Skeletal muscle tissue (tissue), 4 donors: ENCODE data around the gene RBM17. TPM values are rescaled to one million over a fixed set of nuclear protein-coding genes. Genes with fewer than 3 reads are reported as not detected.

Experiments
- H3K27ac ChIP-seq: one replicate; pipeline ENCODE4 v1.7.0; 2013; ENCODE audit warnings: mild to moderate bottlenecking, low read depth, low read length, inconsistent platforms
- H3K27me3 ChIP-seq, 3 donors: one replicate each; pipeline ENCODE4 v1.7.0; 2013; ENCODE audit warnings: low read length in 3 of 3; ENCODE audit not compliant: control insufficient read depth in 3 of 3, insufficient read depth in 3 of 3
- H3K36me3 ChIP-seq, 3 donors: one replicate each; pipeline ENCODE4 v1.7.0; 2013; ENCODE audit warnings: low read length in 3 of 3; ENCODE audit not compliant: control insufficient read depth in 3 of 3, insufficient read depth in 3 of 3
- H3K4me1 ChIP-seq, 3 donors: one replicate each; pipeline ENCODE4 v1.7.0; 2013; ENCODE audit warnings: low read length in 3 of 3, mild to moderate bottlenecking in 3 of 3; ENCODE audit not compliant: control insufficient read depth in 3 of 3, insufficient read depth in 3 of 3
- H3K4me3 ChIP-seq, 3 donors: one replicate each; pipeline ENCODE4 v1.7.0; 2013; ENCODE audit warnings: low read length in 3 of 3
- H3K9ac ChIP-seq, 3 donors: one replicate each; pipeline ENCODE4 v1.7.0; 2013; ENCODE audit warnings: low read length in 3 of 3, mild to moderate bottlenecking in 3 of 3, moderate library complexity in 2 of 3, low read depth in 1 of 3
- H3K9me3 ChIP-seq, 3 donors: one replicate each; pipeline ENCODE4 v1.7.0; 2013; ENCODE audit warnings: low read length in 3 of 3; ENCODE audit not compliant: control insufficient read depth in 3 of 3
- total RNA-seq: library from RNA; depleted of rRNA; stranded (reverse); fragments of >200 nt; gene quantifications from one replicate; pipeline ENCODE4 v1.2.3, GENCODE V29; 2014
- donor health status: Osteomylitis.

The RBM17 gene
- total RNA-seq, 1 donor from 2014 or later: 41.2 TPM

- H3K4me3 ChIP-seq: no peak overlapping the region
- H3K4me1 ChIP-seq: no peaks in the 10 kb centered on the region
- no peak overlapping the region for H3K27ac ChIP-seq
- no peaks in the 10 kb centered on the region for H3K9me3 ChIP-seq
- H3K9ac ChIP-seq: no peak overlapping the region
- H3K36me3 ChIP-seq: no peaks in the 10 kb centered on the region
- H3K27me3 ChIP-seq: peaks cover 3 to 6% (median 5%) of the 10 kb centered on the region in 3 donors
Measured at GRCh38 chr10:6077071-6077675, 11.7 kb upstream of the RBM17 start.

GRCh38 chr10:6079044-6079443, 9.8 kb upstream of the RBM17 start:
- Histone ChIP-seq H3K27me3 (peaks cover 3 to 14% (median 13%) of the 10 kb centered on the region in 3 donors), H3K36me3 (no peaks in the 10 kb centered on the region), H3K4me1 (peaks cover 0 to 6% (median 4%) of the 10 kb centered on the region in 3 donors), H3K9me3 (no peaks in the 10 kb centered on the region), H3K4me3 (no peak overlapping the region), H3K9ac (no peak overlapping the region), H3K27ac (no peak overlapping the region)

DNA sequence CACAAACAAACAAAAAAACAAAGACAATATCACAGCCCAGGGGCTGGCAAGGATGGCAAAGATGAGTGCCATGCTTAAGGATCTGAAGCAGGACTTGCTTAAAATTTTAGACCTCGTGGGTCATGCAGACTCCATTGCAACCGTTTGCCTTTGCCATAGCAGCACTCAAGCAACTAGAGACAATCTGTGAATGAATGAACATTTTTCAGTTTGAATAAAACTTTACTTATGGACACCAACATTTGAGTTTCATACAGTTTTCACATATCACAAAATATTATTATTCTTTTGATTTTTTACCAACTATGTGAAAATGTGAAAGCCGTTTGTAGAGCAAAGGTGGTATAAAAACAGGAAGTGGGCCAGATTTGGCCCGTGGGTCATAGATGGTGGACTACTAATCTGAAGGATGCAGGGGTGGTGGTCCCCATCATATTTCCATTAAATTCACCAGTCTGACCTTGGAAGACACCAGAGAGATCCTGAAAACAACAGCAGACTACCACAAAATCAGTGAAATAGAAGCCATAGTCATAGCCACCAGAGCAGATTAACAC, 8.3 kb upstream of the RBM17 start:
- Histone ChIP-seq H3K4me3 (no peak overlapping the region), H3K4me1 (peaks cover 0 to 6% (median 4%) of the 10 kb centered on the region in 3 donors), H3K27ac (no peak overlapping the region), H3K36me3 (no peaks in the 10 kb centered on the region), H3K9me3 (no peaks in the 10 kb centered on the region), H3K27me3 (peaks cover 3 to 15% (median 14%) of the 10 kb centered on the region in 3 donors), H3K9ac (no peak overlapping the region)

- Histone ChIP-seq H3K4me1 (peaks cover 7 to 14% (median 8%) of the 10 kb centered on the region in 3 donors), H3K27me3 (peaks cover 1 to 9% (median 8%) of the 10 kb centered on the region in 3 donors), H3K36me3 (no peaks in the 10 kb centered on the region), H3K9ac (no peak overlapping the region), H3K9me3 (no peaks in the 10 kb centered on the region), H3K27ac (no peak overlapping the region), H3K4me3 (no peak overlapping the region)
Measured at GRCh38 chr10:6082496-6083395, 6.1 kb upstream of the RBM17 start.

DNA sequence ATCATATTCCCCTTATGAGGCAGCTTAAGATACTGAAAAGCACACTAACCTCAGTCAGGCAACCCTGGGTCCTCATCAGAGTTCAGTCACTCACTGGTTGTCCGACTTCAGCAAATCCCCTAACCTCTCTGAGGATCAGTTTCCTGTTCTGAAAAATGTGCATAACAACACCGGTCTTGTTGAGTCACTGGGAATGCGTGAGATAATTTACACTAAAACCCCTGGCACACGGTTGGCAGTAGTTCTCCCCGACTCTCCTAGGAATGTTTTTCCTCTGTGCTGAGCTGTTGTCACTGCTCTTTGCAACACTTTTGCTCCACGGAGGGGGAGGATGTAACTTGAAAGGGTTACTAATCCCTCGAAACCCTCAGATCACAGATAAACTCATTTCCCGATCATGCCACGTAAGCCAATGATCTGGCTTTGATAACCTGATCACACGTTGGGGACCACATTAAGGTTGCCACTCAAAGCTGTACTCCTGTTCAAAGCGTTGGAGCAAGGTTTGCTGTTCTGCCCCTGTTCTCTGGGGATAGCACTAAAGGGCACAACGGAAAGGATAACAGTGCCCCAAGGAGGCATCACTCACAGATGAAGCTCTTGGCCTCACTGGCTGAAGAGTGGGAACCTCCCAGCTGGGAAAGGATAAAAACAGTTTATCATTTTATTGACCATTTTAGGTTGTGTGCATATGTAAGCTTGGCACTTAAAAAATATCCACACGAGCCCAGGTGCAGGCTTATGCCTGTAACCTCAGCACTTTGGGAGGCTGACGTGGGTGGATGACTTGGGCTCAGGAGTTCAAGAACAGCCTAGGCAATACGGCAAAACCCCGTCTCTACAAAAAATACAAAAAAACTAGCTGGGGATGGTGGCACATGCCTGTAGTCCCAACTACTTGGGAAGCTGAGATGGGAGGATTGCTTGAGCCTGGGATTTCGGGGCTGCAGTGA, 5.0 kb upstream of the RBM17 start:
- H3K27me3 ChIP-seq: peaks cover 0 to 9% (median 8%) of the 10 kb centered on the region in 3 donors
- H3K9ac ChIP-seq: peak overlapping the region in 1 of 3 donors; percentile 23
- no peak overlapping the region for H3K4me3 ChIP-seq
- H3K36me3 ChIP-seq: no peaks in the 10 kb centered on the region
- H3K27ac ChIP-seq: no peak overlapping the region
- peaks cover 8 to 14% (median 11%) of the 10 kb centered on the region in 3 donors for H3K4me1 ChIP-seq
- no peaks in the 10 kb centered on the region for H3K9me3 ChIP-seq

- Histone ChIP-seq H3K4me3 (peak overlapping the region; percentile 39 to 57 (median 53)), H3K9me3 (no peaks in the 10 kb centered on the region), H3K4me1 (peaks cover 28 to 31% (median 30%) of the 10 kb centered on the region in 3 donors), H3K27me3 (peaks cover 0 to 9% (median 8%) of the 10 kb centered on the region in 3 donors), H3K9ac (peak overlapping the region; percentile 39 to 68 (median 44)), H3K27ac (peak overlapping the region; percentile 42), H3K36me3 (no peaks in the 10 kb centered on the region)
Measured at GRCh38 chr10:6086375-6087233, 2.2 kb upstream of the RBM17 start.

GRCh38 chr10:6089334-6090219, 743 bp downstream of the RBM17 start:
- Histone ChIP-seq H3K9ac (peak overlapping the region; percentile 92 to 93 (median 93)), H3K27ac (peak overlapping the region; percentile 66), H3K9me3 (no peaks in the 10 kb centered on the region), H3K27me3 (no peaks in the 10 kb centered on the region), H3K4me3 (peak overlapping the region; percentile 89 to 93 (median 92)), H3K4me1 (peaks cover 26 to 32% (median 31%) of the 10 kb centered on the region in 3 donors), H3K36me3 (no peaks in the 10 kb centered on the region)

- Histone ChIP-seq H3K9me3 (no peaks in the 10 kb centered on the region), H3K4me3 (no peak overlapping the region), H3K4me1 (peaks cover 29 to 36% (median 34%) of the 10 kb centered on the region in 3 donors), H3K36me3 (no peaks in the 10 kb centered on the region), H3K27ac (no peak overlapping the region), H3K9ac (peak overlapping the region in 1 of 3 donors; percentile 43), H3K27me3 (no peaks in the 10 kb centered on the region)
Measured at GRCh38 chr10:6091630-6092029, 2.8 kb downstream of the RBM17 start.
